ENCODE data around the gene TUBGCP4. TPM values are rescaled to one million over a fixed set of nuclear protein-coding genes. Genes with fewer than 3 reads are reported as not detected.

Gene TUBGCP4
- polyA plus RNA-seq, 1 donor, result 13.1 TPM

DNA sequence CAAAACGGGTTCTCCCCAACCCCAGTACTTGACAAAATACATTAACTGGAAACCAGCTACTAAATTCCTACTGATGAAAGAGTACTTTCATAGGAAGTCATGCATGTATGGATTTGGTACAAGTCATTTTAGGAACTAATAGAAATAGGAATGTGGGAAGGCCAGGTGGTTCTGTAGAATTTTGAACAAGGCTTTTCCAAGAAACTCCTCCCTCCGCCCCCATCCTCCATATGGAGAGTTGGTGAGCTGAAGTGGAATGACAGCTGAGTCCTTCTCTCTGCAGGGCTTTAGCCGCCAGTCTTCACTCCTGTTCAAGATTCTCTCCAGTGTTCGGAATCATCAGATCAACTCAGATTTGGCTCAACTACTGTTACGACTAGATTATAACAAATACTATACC, 33.2 kb downstream of the TUBGCP4 start:
- no peak for DNase-seq (ENCODE audit: low read depth)

DNA sequence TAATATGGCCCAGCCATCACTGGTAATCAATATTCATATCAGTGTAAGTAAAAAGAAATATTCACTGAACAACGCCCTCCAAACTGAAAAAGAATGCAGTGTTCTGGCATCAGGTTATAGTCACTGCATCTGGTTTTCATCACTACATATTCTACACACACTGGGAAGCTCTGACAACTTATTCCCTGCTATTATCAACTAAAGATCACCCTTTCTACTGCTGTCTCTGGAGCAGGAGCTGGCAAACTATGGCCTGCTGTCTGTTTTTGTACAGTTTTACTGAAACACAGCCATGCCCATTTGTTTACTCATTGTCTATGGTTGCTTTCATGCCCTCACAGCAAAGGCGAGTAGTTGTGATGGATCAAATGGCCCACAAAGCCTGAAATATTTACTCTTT, 35.3 kb downstream of the TUBGCP4 start:
- DNase-seq (ENCODE audit: low read depth), result no peak

DNA sequence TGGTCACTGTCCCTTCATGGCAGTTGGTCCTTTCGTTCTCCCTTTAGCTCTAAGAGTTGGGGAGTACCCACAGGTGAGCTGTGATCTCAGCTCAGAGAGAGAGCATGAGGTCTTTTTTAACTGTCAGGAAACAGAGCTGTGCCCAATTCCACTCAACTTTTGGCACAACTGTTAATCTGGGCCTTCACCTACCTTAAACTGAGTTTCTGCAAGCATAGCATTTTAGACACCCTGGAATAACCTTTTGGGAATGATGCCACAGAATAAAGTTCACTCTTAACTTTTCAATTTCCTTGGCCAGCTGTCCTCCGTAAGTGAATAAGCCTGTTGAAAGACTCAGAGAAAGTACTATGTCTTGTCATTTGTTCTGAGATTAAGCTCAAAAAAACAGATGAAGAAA, 35.9 kb downstream of the TUBGCP4 start:
- DNase-seq (ENCODE audit: low read depth), result no peak

DNA sequence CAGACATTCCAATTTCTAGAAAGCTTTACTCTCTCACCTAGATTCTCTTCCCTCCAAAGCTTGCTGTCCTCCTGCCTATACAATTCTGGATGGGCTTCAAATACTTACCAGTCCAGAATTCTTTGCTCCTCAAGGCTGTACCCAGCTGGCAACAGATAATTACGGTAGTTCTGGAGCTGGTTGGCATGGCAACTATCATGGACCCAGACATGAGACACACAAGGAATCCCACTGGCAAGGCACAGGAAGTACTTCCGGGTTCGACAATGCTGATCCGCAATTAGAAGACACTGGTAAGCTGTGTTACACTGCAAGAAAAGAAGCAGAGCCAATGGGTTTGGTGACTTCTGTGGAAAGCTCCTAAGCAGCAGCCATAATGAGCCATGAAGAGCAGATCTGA, 37.9 kb downstream of the TUBGCP4 start:
- DNase-seq (ENCODE audit: low read depth), result no peak

DNA sequence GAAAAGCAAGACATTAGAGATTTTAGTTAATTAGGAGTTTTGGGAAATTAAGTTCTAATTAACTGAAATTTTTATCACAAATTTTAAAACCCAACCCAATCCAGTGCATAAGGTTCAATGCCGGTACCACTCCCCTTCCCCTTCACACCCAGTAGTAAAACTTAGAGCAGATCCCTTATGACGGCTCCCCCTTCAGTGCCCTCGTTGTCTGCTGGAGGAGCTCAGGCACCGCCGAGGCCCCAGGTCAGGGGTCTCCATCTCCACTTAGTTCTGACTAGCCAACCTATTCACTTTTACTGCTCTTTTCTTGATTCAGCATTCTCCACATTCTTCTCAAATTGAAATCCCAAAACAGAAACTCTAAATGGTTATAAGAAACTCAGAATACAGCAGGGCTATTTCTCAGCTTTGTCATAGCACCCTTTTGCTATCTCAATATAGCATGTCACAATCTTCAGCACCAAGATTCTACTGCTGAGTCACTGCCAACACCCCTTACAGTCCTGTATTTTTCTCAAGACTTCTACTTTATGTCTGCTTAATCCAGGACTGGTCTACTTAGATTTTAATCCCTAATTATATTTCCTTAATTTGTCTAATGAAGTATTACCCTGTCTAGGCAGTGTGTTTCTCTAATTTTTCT, 39.8 kb downstream of the TUBGCP4 start:
- DNase-seq (ENCODE audit: low read depth), result no peak

DNA sequence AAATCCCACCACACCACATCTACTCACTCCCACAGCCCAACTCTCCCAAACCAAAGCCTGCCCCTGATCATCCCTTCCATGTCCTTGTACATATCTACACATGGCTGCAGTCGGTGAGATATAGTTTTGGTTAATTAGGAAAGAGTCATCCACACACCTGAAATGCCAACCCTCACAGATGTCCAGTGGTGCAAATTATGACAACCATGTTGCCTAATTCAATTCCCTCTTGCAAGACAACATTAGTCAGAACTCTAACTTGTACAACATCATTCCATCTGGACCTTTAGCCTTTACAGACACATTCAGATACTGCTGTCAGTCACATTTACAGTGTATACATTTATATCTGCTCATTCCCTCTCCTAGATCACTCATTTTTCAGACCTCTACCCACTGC, 41.2 kb downstream of the TUBGCP4 start:
- DNase-seq (ENCODE audit: low read depth), result no peak

DNA sequence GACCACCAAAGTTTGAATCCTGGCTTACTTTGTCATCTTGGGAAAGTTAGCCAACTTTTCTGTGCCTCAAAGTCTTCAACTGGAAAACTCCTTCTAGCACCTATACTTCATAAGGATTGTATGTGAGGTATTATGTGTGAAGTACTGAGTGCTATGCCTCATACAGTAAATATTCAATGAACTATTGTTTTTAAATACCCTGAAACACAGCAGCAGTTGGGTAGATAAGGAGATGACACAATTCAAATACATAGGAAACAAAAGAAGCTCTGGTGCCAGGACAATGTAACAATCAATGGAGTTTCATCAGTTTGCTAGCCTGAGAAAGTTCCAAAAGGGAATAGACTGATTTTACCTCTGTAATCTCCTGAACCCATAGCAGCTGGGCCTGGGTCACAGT, 43.3 kb downstream of the TUBGCP4 start:
- no peak for DNase-seq (ENCODE audit: low read depth)

DNA sequence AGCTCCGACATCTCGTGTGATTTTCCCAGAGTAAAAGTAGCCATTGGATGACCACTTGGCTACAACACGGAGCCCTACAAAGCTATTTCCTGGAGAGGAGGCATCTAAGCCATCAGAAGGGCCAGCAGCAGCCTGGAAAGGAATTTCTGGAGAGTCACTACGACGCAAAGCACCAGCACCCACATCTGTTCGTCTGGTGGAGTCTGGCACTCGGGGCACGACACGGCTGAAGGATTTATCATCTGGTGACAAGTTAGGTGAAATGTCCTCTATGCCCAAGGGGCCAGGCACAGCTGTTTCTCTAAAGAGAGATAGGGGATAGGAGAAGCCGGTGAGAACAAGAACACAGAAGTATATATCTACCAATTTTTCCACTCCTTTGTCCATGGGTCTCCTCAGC, 49.5 kb downstream of the TUBGCP4 start:
- no peak for DNase-seq (ENCODE audit: low read depth)

DNA sequence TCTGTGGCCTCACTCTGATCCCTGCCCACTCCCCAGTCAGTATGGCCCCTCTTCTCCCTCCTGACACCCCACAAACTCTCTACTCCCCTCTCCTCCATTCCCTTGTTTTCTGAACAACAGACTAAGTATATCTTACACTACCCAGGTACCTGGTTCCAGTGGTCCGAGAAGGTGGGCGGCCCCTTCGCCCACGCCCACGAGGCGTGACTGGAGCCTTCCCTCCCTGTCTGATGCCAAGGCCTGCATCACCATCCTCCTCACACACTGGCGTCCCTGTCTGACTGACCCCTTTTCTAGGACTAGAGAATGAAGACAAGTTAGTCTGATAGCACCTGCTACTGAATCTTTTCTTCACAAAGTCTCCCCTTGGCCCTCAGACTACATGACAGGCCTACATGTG, 50.0 kb downstream of the TUBGCP4 start:
- no peak for DNase-seq (ENCODE audit: low read depth)

DNA sequence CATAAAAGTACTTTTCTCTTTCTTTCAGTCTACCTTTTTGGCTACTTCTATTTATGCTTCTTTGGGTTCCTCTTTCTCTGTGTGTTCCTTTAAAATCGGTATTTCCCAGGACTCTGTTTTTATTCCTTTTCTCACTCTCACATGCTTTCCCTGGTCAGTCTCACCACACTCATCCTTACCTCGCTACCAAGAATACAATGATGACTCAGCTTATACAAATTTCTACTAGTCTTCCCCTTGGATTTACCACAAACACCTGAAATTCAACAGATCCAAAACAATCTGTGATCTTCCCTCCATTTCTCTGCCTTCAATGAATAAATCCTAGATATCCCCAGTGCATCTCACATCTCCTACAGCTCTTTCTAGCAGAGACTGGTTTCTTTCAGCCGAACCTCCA, 52.9 kb downstream of the TUBGCP4 start:
- no peak for DNase-seq (ENCODE audit: low read depth)

DNA sequence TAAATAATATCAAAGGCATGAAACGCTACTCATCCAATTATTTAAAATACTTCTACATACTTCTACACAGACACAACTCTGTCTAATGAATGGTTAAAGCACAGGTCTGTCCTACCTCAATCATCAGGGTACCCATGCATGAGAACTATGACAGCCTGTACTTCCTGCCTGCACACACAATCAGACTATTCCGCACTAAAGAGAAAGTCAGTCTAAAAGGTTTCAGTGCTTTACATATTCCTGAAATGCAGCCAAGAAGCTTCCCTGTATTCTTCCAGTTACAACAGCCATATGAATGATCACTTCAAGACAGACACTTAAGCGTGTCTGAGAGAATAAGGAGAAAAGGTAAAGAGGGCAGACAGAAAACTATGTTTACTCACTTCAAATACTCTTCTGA, 58.8 kb downstream of the TUBGCP4 start:
- peak; percentile 2 for DNase-seq (ENCODE audit: low read depth)

DNA sequence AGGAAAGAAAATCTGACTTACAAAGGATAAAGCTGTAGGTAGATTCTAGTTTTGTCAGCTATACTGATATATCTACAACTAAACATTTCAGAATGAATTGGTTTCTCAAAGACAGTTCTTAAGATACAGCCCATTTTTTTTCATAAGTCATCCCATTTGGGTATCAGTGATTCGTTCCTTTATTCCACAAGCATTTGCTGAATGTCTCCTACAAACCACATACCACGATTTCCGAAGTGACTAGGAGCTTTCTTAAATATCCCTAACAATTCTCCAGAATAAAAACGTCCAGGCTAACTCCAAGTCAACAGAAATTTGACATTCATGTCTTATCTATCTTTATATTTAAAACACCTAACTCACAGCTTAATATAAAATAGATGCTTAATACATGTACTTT, 62.3 kb downstream of the TUBGCP4 start:
- no peak for DNase-seq (ENCODE audit: low read depth)

DNA sequence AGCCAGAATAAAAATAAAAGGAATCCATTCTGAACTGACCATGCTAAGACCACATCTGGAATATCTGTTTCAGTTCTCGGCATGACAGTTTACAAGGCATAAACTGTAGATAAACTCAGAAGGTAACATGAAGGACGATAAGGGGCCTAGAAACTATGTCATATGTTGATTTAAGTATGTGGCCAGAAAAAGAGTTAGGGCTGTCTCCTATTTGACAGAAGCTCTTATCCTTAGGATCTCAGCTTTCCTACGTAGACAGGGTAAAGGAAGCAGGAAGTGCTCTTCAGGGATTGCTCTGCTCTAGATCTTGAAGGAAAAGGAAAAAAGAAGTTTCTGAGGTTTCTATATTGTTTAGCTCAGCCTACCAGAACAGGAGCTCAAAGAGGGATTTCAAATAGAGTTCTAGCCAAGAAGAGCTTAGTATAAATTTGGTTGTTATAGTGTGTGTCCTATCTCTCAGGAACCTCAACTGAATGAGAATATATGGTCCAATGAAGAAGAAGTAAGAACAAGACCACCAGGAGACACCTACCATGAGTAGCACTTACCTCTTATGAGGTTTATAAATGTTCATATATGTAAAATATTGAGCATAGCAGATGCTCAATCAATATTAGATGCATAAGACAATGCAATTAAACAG, 62.9 kb downstream of the TUBGCP4 start:
- no peak for DNase-seq (ENCODE audit: low read depth)

DNA sequence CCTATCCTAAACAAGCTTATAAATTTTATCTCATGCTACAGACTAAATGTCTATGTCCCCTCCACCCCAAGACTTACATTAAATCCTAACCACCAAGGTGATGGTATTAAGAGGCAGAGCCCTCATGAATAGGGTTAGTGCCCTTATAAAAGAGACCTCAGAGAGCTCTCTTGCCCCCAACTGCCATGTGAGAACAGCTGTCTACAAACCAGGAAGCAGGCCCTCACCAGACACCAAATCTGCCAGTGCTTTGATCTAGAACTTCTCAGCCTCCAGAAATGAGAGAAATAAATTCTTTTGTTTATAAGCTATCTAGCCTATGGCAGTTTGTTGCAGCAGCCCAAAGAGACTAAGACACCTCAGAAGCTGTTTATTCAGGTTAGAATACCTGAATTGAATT, 63.5 kb downstream of the TUBGCP4 start:
- no peak for DNase-seq (ENCODE audit: low read depth)

DNA sequence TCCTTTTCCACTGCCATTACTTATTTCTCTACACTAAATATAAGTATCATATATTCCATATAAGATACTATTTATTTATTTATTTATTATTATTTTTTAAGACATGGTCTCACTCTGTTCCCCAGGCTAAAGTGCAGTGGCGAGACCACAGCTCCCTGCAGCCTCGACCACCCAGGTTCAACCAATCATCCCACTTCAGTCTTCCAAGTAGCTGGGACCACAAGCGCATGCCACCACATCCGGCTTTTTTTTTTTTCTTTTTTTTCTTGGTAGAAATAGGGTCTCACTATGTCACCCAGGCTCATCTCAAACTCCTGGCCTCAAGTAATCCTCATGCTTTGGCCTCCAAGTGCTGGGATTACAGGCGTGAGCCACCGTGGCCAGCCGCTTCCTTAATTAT, 65.5 kb downstream of the TUBGCP4 start:
- DNase-seq (ENCODE audit: low read depth), result no peak

DNA sequence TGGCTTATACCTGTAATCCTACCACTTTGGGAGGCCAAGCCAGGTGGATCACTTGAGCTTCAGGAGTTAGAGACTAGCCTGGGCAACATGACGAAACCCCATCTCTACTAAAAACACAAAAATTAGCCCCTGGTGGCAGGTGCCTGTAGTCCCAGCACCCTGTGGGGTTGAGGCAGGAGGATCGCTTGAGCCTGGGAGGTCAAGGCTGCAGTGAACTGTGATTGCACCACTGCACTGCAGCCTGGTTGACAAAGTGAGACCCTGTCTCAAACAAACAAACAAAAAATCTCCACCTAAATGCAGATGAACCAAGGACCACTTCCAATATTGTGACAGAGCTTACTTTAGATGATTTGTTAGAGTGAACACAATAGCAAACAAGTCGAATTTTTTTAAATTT, 68.4 kb downstream of the TUBGCP4 start:
- no peak for DNase-seq (ENCODE audit: low read depth)

DNA sequence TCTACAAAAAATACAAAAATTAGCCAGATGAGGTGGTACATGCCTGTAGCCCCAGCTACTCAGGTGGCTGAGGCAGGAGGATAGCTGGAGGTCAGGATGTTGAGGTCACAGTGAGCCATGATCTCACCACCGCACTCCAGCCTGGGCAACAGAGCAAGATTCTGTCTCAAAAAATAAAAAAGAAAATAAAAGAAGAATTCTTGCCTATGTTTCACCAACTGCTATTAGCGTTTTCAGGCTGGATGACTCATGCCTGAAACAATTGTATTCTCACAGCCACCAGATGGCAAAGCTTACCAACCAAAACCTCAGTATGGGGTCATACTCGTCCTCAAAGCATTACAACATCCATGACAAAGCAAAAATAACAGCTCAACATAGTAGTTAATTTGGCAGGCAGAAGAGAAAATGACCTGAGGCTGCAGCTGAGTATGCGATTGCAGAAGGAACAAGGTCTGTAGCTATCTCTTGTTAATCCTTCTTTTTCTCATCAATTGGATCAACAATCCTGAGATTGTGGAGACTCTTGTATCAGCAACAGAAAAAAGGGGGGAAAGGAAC, 69.9 kb downstream of the TUBGCP4 start:
- DNase-seq (ENCODE audit: low read depth), result peak; percentile 13

DNA sequence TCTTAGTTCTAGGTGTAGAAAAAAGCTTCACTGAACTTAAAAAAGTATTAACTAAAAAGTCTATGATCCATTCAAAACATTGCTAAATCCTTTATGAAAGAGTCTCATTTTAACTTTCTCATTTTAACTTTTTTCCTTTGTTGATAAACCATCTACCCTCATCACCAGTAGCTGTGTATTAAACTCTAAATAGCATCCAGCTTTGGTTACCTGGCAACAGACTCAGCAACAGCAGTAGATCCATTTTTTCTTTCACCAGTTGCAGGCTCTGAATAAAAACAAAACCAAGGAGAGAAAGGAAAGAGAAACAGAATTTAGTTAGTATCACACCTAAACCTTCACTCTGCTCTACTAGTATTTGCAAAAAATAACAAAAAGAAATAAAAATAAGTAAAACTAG, 70.4 kb downstream of the TUBGCP4 start:
- DNase-seq (ENCODE audit: low read depth), result no peak

DNA sequence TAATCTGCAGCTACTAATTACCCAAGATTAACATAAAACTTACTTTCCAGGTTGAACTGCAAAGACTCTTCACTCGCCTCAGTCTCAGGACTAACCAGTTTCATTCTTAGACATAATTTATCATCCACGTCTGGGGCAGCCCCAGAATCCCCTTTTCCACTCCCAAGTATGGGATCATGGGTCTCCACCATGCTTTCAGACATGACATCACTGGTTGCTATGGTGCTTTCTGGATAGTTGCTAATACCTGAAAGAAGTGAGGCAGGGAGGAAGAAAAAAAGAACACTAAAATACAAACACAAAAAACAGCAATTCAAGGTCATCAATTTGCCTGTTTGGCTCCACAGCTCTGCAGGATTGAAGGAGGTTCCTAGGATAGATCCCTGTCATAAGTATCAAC, 75.4 kb downstream of the TUBGCP4 start:
- DNase-seq (ENCODE audit: low read depth), result no peak

DNA sequence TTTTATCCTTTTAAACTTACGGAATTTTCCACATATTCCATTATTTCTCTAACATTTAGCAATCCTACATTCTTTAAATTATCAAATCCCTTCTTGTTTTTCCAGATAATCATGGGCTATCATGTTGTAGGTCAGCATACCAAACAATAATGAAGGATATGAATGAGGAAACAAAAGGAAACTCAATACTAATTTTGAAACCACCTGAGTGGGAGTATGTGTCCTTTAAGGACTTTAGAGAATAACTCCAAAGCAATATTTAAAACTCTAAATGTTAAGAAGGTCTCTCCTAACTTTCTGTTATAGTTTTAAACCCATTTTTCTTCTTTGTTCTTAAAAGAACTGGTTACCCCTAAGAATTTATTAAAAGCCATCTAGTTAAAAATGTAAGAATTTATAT, 79.1 kb downstream of the TUBGCP4 start:
- DNase-seq (ENCODE audit: low read depth), result no peak

Data from forelimb muscle (tissue), 1 donor.